Ectodermal cell (in vitro differentiated cells): ENCODE measurements around the gene PIKFYVE.
"Not testable (repeated sequence)": the region's sequence is repeated elsewhere in the genome, so short reads cannot be mapped to it uniquely, and the experiment has no call there.

ENCODE experiments used
- H3K27ac ChIP-seq: 2 replicates; pipeline ENCODE4 v1.7.0; 2013; ENCODE audit warnings: mild to moderate bottlenecking, low read depth, low read length; ENCODE audit not compliant: insufficient read depth, poor library complexity, severe bottlenecking
- H3K27me3 ChIP-seq: 2 replicates; pipeline ENCODE4 v1.7.0; 2013; ENCODE audit warnings: mild to moderate bottlenecking, low read length; ENCODE audit not compliant: insufficient read depth, control insufficient read depth, poor library complexity, severe bottlenecking
- H3K36me3 ChIP-seq: one replicate; pipeline ENCODE4 v1.7.0; 2013; ENCODE audit warnings: low read length; ENCODE audit not compliant: control insufficient read depth, insufficient read depth
- H3K4me1 ChIP-seq: one replicate; pipeline ENCODE4 v1.7.0; 2013; ENCODE audit warnings: low read length; ENCODE audit not compliant: control insufficient read depth, insufficient read depth
- H3K4me3 ChIP-seq: 2 replicates; pipeline ENCODE4 v1.7.0; 2013; ENCODE audit warnings: low read depth, low read length, control low read depth; ENCODE audit not compliant: insufficient read depth
- H3K9me3 ChIP-seq: 2 replicates; pipeline ENCODE4 v1.7.0; 2013; ENCODE audit warnings: mild to moderate bottlenecking, low read length, moderate library complexity; ENCODE audit not compliant: control insufficient read depth
- WGBS, 2 experiments: methylation state at CpG; one replicate each; pipeline ENCODE4 v1.1.7; 2013; ENCODE audit warnings: missing lambda C conversion rate in 2 of 2; 5-methylcytosine and 5-hydroxymethylcytosine counted together

The PIKFYVE gene

DNA sequence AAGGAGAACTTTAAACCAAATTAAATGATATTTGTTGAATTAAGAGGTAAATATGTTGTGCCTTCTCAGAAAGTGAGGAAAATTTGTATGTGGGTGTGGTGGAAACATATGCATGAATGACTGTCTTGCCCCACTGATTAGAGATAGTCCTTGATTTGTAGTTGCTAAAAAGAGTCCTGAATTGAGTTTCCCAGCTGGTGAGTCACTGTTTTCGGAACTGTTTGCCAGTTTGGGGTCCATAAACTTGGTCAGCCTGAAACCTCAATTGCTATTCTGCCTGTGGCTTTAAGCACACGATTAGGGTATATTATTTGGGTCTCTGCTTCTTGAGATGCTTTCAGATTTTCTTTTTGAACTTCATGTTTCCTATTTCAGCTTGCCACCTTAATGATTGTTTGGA lies 53.3 kb downstream of the PIKFYVE start:
- H3K9me3 ChIP-seq: no peaks in the 10 kb centered on the region
- no peak overlapping the region for H3K27ac ChIP-seq
- WGBS, 2 experiments: 93% methylated on average over 2 of the region's 2 CpGs
- H3K36me3 ChIP-seq: peaks cover 19% of the 10 kb centered on the region
- no peaks in the 10 kb centered on the region for H3K4me1 ChIP-seq
- H3K27me3 ChIP-seq: no peaks in the 10 kb centered on the region
- no peak overlapping the region for H3K4me3 ChIP-seq

DNA sequence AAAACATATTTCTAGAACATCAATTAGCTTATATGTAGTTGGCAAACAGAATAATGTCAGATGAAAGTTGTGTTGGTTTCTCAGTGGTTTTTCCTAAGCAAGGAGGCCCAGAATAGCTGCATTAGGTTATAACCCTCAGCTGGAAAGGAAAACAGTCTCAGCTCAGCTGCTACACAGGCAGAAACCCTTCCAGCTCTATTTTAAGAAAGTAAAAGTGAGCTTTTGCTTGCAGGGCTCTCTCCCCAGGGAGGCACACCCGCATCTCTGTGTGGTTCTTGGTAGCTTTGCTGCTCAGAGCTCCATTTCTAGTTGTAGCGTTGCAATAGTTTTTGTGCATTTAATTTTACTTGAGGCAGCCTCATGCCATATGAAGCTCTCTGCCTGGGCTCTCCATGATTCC lies 54.6 kb downstream of the PIKFYVE start:
- H3K27ac ChIP-seq: no peak overlapping the region
- 93 to 100% methylated on average over 2 of the region's 2 CpGs for WGBS, 2 experiments
- H3K36me3 ChIP-seq: peaks cover 16% of the 10 kb centered on the region
- no peaks in the 10 kb centered on the region for H3K4me1 ChIP-seq
- no peaks in the 10 kb centered on the region for H3K27me3 ChIP-seq
- H3K9me3 ChIP-seq: no peaks in the 10 kb centered on the region
- no peak overlapping the region for H3K4me3 ChIP-seq

DNA sequence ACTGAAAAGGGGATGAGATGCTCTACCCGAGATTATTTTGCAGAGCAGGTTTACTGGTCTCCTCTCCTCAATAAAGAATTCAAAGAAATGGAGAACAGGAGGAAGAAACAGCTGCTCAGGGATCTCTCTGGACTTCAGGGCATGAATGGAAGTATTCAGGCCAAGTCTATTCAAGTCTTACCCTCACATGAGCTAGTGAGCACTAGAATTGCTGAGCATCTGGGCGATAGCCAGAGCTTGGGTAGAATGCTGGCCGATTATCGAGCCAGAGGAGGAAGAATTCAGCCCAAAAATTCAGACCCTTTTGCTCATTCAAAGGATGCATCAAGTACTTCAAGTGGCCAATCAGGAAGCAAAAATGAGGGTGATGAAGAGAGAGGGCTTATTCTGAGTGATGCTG lies 60.0 kb downstream of the PIKFYVE start:
- Histone ChIP-seq H3K9me3 (no peaks in the 10 kb centered on the region), H3K4me3 (no peak overlapping the region), H3K27ac (no peak overlapping the region), H3K4me1 (no peaks in the 10 kb centered on the region), H3K27me3 (no peaks in the 10 kb centered on the region), H3K36me3 (peaks cover 31% of the 10 kb centered on the region)
- WGBS, 2 experiments: 96 to 97% methylated on average over 4 of the region's 4 CpGs

DNA sequence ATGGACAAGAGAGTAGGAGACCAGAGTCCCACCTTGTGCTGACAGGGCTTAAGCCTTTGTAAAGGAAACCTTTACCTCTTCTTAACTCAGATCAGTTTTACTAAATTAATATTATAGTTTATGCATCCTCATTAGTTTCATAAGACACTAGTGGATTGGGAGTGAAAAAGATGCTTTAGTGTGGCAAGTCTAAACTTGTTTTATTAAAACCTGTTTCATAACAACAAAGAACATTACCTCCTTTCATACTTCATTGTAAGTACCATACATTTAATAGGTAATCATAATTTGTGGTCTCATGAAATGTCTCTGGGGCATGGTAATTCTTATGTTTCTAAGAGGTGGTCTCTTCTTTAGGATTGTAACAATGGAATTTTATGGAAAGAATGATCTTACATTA lies 63.4 kb downstream of the PIKFYVE start:
- H3K4me3 ChIP-seq: no peak overlapping the region

DNA sequence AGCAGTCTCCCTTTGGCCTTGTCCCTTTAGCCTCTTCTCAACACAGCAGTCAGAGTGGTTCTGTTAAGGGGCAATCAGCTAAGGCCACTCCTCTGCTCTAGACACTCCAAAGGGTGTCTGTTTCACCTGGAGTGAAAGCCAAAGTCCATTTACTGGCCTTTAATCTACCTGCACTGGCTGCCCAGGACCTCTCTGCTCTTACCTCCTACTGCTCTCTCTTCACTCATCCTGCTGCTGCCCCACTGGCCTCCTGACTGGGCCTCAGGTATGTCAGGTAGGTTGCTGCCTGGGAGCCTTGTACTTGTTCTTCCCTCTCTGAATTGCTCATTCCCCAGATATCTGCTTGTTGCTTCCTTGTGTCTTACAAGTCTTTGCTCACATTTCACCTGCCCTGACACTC lies 68.2 kb downstream of the PIKFYVE start:
- Histone ChIP-seq H3K4me1 (no peaks in the 10 kb centered on the region), H3K9me3 (no peaks in the 10 kb centered on the region), H3K27me3 (no peaks in the 10 kb centered on the region), H3K36me3 (peaks cover 22% of the 10 kb centered on the region), H3K4me3 (no peak overlapping the region), H3K27ac (no peak overlapping the region)

More for the DNA sequence above, 63.4 kb downstream of the PIKFYVE start:
- peaks cover 37% of the 10 kb centered on the region for H3K36me3 ChIP-seq
- H3K4me1 ChIP-seq: no peaks in the 10 kb centered on the region
- no peaks in the 10 kb centered on the region for H3K27me3 ChIP-seq
- H3K9me3 ChIP-seq: no peaks in the 10 kb centered on the region
- no peak overlapping the region for H3K27ac ChIP-seq

DNA sequence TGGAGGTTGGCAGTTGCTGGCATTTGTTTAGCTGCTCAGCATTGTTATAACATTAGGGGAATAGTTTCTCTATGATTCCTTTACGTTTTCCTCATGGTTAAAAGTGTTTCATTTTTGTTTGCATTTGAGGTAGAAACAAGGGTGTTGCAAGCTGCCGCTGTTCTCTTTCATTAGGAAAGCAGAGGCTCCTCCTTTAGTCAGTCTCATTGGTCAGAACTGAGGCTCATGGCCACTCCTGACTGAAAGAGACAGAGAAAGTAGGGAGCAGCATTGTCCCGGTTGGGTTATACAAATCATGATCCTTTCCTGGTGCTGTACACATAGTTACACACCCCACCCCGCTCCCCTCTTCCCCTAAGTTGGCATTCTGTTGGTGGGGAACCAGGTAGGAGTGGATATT lies 80.7 kb downstream of the PIKFYVE start:
- WGBS, 2 experiments: 87 to 91% methylated on average over 3 to 4 of the region's 4 CpGs
- H3K27me3 ChIP-seq: no peaks in the 10 kb centered on the region
- H3K4me1 ChIP-seq: no peaks in the 10 kb centered on the region
- peaks cover 25% of the 10 kb centered on the region for H3K36me3 ChIP-seq
- H3K27ac ChIP-seq: no peak overlapping the region
- no peaks in the 10 kb centered on the region for H3K9me3 ChIP-seq
- no peak overlapping the region for H3K4me3 ChIP-seq

DNA sequence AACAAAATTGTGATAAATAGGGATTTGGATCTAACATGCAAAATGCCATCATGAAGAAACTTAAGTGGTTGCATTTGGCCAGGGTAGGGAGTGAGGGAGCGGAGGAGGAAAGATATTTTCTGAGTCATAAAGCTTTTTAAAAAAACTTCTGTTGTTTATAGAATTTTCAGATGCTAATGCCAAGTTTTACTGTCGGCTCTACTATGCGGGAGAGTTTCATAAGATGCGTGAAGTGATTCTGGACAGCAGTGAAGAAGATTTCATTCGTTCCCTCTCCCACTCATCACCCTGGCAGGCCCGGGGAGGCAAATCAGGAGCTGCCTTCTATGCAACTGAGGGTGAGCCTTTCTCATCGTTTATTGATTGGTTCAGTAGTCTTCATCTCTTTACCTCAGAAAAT lies 84.6 kb downstream of the PIKFYVE start:
- no peaks in the 10 kb centered on the region for H3K4me1 ChIP-seq
- H3K27ac ChIP-seq: no peak overlapping the region
- no peaks in the 10 kb centered on the region for H3K9me3 ChIP-seq
- no peak overlapping the region for H3K4me3 ChIP-seq
- peaks cover 39% of the 10 kb centered on the region for H3K36me3 ChIP-seq
- H3K27me3 ChIP-seq: no peaks in the 10 kb centered on the region
- 93 to 96% methylated on average over 7 of the region's 7 CpGs for WGBS, 2 experiments

DNA sequence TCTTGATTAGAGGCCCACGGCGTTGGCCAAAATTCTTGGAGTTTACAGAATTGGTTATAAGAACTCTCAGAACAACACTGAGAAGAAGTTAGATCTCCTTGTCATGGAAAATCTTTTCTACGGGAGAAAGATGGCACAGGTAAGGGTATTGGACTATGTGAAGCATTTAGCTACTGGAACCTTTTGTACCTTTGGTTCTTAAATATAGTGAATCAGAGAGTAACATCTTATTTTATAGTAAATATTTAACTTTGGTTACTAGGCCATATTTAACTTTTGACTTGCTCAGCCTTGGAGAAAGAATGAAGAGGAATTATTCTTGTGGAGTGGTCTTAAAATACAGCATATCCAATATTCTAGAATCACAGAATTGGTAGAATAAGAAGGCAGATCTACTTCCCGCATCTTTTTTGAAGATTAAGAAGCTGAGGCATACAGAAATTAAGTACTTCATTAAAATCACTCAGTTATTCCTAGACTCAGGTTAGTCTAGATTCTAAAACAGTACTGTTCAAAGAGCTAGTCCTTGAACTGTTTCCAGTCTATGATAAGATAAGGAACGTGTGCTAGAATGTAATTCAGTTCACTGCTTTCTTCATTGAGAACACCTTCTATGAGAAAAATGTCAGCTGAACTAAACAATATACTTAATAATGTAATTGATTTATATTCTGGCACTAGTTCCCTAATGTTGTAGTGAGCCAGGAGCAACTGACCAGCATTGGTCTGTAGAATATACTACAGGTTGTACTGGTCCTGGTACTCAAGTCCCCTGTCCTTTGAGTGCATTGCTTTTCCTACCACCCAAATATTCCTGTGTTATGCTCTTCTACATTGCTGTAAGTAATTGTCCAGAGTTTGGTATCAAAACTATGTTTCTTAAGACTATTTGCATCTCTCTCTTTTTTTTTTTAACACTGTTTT lies 86.9 kb downstream of the PIKFYVE start:
- 96% methylated on average over 5 of the region's 5 CpGs for WGBS, 2 experiments
- Histone ChIP-seq H3K9me3 (no peaks in the 10 kb centered on the region), H3K36me3 (peaks cover 31% of the 10 kb centered on the region), H3K27ac (no peak overlapping the region), H3K27me3 (no peaks in the 10 kb centered on the region), H3K4me3 (no peak overlapping the region), H3K4me1 (no peaks in the 10 kb centered on the region)

DNA sequence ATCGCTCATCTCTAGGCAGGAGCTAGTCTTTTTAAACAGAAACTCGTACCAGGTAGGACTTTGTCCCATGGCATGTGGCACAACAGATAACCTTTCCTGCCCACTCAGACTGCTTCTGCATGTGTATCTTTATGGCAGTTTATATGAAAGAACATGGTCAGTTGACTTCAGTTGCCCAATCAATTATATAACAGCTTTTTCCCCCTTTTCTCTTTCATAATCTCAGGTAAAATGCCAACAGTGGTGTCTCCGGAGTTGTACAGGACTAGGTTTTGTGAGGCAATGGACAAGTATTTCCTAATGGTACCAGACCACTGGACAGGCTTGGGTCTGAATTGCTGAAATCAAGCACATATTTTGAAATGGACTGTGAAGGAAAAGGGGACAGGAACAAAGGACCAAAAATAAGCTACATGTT lies 88.9 kb downstream of the PIKFYVE start:
- Histone ChIP-seq H3K36me3 (peaks cover 28% of the 10 kb centered on the region), H3K4me3 (no peak overlapping the region), H3K27me3 (no peaks in the 10 kb centered on the region), H3K9me3 (no peaks in the 10 kb centered on the region), H3K4me1 (no peaks in the 10 kb centered on the region), H3K27ac (no peak overlapping the region)
- 95 to 97% methylated on average over 3 of the region's 3 CpGs for WGBS, 2 experiments

DNA sequence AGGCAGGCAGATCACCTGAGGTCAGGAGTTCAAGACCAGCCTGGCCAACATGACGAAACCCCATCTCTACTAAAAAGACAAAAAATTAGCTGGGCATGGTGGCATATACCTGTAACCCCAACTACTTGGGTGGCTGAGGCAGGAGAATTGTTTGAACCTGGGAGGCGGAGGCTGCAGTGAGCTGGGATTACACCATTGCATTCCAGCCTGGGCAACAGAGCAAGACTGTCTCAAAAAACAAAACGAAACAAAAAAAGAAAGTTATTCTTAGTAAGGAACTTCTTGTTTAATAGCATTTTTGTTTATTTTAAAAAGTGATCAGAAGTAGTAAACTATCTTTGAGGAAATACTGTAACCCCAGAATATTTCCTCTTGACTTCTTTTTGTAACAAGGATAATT lies 90.4 kb downstream of the PIKFYVE start:
- H3K27ac ChIP-seq, H3K4me1 ChIP-seq, H3K27me3 ChIP-seq, H3K4me3 ChIP-seq, H3K9me3 ChIP-seq: not testable (repeated sequence)
- WGBS, 2 experiments: 62 to 68% methylated on average over 3 of the region's 3 CpGs
- H3K36me3 ChIP-seq: peaks cover 21% of the 10 kb centered on the region
